GM12878 (cell line): ENCODE results near the gene SYNDIG1.

ENCODE experiments used
- CEBPB ChIP-seq, 2 experiments: fragments of 150-350 bp in 1 of 2; IDR thresholded peaks; 2 replicates each; pipeline ENCODE4 v1.6.1; 2012 to 2014; ENCODE audit warnings: low read depth in 2 of 2, low read length in 2 of 2, borderline replicate concordance in 1 of 2, inconsistent platforms in 1 of 2
- E2F4 ChIP-seq: IDR thresholded peaks from 2 replicates; pipeline ENCODE4 v1.6.1; 2012; ENCODE audit warnings: low read depth, low read length, improper control_type of control experiment
- POLR2A ChIP-seq: IDR thresholded peaks from 2 replicates; pipeline ENCODE4 v1.6.1; 2011; ENCODE audit warnings: low read depth, mild to moderate bottlenecking, low read length
- RAD21 ChIP-seq: IDR thresholded peaks from 2 replicates; pipeline ENCODE4 v1.6.1; 2011; ENCODE audit warnings: mild to moderate bottlenecking, low read depth, low read length, moderate library complexity; ENCODE audit not compliant: insufficient read depth
- RAD51 ChIP-seq: fragments of 450-650 bp; IDR thresholded peaks from 2 replicates; pipeline ENCODE4 v1.6.1; 2016; ENCODE audit warnings: moderate library complexity, mild to moderate bottlenecking, inconsistent platforms
- SREBF1 ChIP-seq: IDR thresholded peaks from 2 replicates; pipeline ENCODE4 v1.6.1; 2012; ENCODE audit warnings: mild to moderate bottlenecking, low read length
- TAF1 ChIP-seq: IDR thresholded peaks from 2 replicates; pipeline ENCODE4 v1.6.1; 2011; ENCODE audit warnings: mild to moderate bottlenecking, low read depth, low read length, borderline replicate concordance
- TF ChIP-seq, protein P1 (sequence below), 3 experiments: IDR thresholded peaks in 2 of 3; conservative IDR thresholded peaks in 1 of 3; 2 replicates each; pipeline ENCODE4 v1.5.1; 2011; ENCODE audit warnings: low read depth in 3 of 3, low read length in 3 of 3, mild to moderate bottlenecking in 3 of 3, control low read depth in 2 of 3, moderate library complexity in 2 of 3, inconsistent platforms in 1 of 3, mixed read lengths in 1 of 3; ENCODE audit not compliant: control insufficient read depth in 2 of 3, insufficient read depth in 1 of 3; ENCODE audit errors: extremely low read depth in 1 of 3
- TF ChIP-seq, protein P2 (sequence below): IDR thresholded peaks from 2 replicates; pipeline ENCODE4 v1.6.1; 2012; ENCODE audit warnings: low read depth, low read length, improper control_type of control experiment

- TF ChIP-seq TAF1 (no peak), POLR2A (no peak), CEBPB (IDR thresholded peaks at IDR 0.05; ENCODE audit: borderline replicate concordance in 1 of 2, low read depth in 2 of 2, low read length in 2 of 2) (no peak), SREBF1 (no peak), RAD51 (no peak), E2F4 (no peak), RAD21 (no peak)
- TF ChIP-seq, protein P1, sequence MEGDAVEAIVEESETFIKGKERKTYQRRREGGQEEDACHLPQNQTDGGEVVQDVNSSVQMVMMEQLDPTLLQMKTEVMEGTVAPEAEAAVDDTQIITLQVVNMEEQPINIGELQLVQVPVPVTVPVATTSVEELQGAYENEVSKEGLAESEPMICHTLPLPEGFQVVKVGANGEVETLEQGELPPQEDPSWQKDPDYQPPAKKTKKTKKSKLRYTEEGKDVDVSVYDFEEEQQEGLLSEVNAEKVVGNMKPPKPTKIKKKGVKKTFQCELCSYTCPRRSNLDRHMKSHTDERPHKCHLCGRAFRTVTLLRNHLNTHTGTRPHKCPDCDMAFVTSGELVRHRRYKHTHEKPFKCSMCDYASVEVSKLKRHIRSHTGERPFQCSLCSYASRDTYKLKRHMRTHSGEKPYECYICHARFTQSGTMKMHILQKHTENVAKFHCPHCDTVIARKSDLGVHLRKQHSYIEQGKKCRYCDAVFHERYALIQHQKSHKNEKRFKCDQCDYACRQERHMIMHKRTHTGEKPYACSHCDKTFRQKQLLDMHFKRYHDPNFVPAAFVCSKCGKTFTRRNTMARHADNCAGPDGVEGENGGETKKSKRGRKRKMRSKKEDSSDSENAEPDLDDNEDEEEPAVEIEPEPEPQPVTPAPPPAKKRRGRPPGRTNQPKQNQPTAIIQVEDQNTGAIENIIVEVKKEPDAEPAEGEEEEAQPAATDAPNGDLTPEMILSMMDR (IDR thresholded peaks at IDR 0.05 in 2 of 3, conservative IDR thresholded peaks at IDR 0.05 in 1 of 3; ENCODE audit: control insufficient read depth in 2 of 3, extremely low read depth in 1 of 3, insufficient read depth in 1 of 3, low read depth in 3 of 3, low read length in 3 of 3): no peak
- TF ChIP-seq, protein P2, sequence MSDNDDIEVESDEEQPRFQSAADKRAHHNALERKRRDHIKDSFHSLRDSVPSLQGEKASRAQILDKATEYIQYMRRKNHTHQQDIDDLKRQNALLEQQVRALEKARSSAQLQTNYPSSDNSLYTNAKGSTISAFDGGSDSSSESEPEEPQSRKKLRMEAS: no peak
Measured at GRCh38 chr20:24708411-24709295, 239.2 kb downstream of the SYNDIG1 start.
